Myometrial cell (primary cell): Measurements from ENCODE around the gene PGA4. TPM values are rescaled to one million over a fixed set of nuclear protein-coding genes. Genes with fewer than 3 reads are reported as not detected.

Experiments used
- total RNA-seq: library from RNA; depleted of rRNA; stranded (reverse); fragments of >200 nt; gene quantifications from 2 replicates; pipeline ENCODE4 v1.2.3, GENCODE V29; 2015

Gene PGA4
- not detected in 2 replicates for total RNA-seq

GRCh38 chr11:61222047-61222446 lies at the start of gene PGA4:
Gene PGA4, plus strand, starts transcription at chr11:61222347. Its CDS starts 54 bp downstream, at chr11:61222401.

GRCh38 chr11:61202950-61203746 lies 19.0 kb upstream of the PGA4 start, which contains the start of gene PGA3:
Gene PGA3, plus strand, starts transcription at chr11:61203515. Its CDS starts 50 bp downstream, at chr11:61203565.

GRCh38 chr11:61240875-61241274 lies 18.7 kb downstream of the PGA4 start, which contains the start of gene PGA5:
Gene PGA5, plus strand, starts transcription at chr11:61241175. Its CDS starts 52 bp downstream, at chr11:61241227.

Other genes starting within 250 kb of the PGA4 start
- gene CD5, start 119.9 kb upstream of the PGA4 start, total RNA-seq, result not detected in 2 replicates
- 14.5 and 21.0 TPM in 2 replicates for gene VPS37C, start 60.9 kb upstream of the PGA4 start, total RNA-seq
- gene PGA3, start 18.8 kb upstream of the PGA4 start, total RNA-seq, result not detected in 2 replicates
- gene PGA5, start 18.8 kb downstream of the PGA4 start, total RNA-seq, result not detected in 2 replicates
- 0.58 TPM in 1 of 2 replicates, not detected in the other for gene VWCE, start 73.0 kb downstream of the PGA4 start, total RNA-seq
- gene DDB1, start 110.8 kb downstream of the PGA4 start, total RNA-seq, result 294 and 314 TPM in 2 replicates
- 28.0 and 35.2 TPM in 2 replicates for gene TKFC, start 110.9 kb downstream of the PGA4 start, total RNA-seq
- 119 and 153 TPM in 2 replicates for gene CYB561A3, start 139.5 kb downstream of the PGA4 start, total RNA-seq
- 27.5 and 43.5 TPM in 2 replicates for gene TMEM138, start 140.0 kb downstream of the PGA4 start, total RNA-seq
- gene TMEM216, start 170.2 kb downstream of the PGA4 start, total RNA-seq, result 19.0 and 24.3 TPM in 2 replicates
- gene CPSF7, start 207.6 kb downstream of the PGA4 start, total RNA-seq, result 25.9 TPM in 2 replicates
- gene SDHAF2, start 207.8 kb downstream of the PGA4 start, total RNA-seq, result 42.9 and 70.9 TPM in 2 replicates